ENCODE results near the gene KRAS. TPM values are rescaled to one million over a fixed set of nuclear protein-coding genes. Genes with fewer than 3 reads are reported as not detected.

Gene KRAS
- total and polyA plus RNA-seq, 2 donors (not counting 3 experiments of a cell fraction or from before 2014, with no cell fraction given) = 9.1 to 22.8 TPM

DNA sequence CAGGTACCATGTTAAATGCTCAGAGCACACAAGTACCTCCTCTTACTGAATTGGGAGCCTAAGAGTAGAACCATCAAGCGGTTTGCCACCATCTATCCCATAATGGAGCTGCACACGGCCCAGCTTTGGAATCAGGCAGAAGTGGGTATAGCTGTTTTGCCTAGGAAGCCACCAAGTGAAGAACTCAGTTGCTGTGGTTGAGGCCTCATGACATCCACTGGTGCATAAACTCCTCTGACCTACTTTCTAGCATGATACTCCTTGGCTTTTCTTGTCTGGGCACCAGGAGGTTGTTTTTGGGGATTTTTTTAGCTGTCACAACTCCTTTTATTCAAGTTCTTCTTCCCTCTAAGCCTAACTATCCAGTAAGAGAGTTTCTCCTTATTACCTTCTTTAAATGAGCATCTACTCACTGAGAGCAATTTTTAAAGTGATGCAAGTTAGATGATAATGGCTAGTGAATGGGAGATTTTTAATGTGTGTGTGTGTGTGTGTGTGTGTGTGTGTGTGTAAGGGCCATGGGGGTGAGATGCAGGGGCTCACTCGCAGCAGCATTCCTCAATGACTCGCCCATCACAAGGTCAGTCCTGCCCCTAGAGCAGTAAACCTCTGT lies 20.9 kb upstream of the KRAS start:
- no peak overlapping the region for H3K27ac ChIP-seq (ENCODE audit: insufficient read depth, low read depth, low read length)
- FAIRE-seq = no peak

More for the DNA sequence above, 20.9 kb upstream of the KRAS start:
- Histone ChIP-seq H3K79me2 (ENCODE audit: control insufficient read depth, insufficient read depth, low read length) (no peaks in the 10 kb centered on the region), H3K4me1 (ENCODE audit: control insufficient read depth, extremely low read depth, insufficient read depth, low read length) (peaks cover 2% of the 10 kb centered on the region), H3K9ac (replicated peaks; ENCODE audit: extremely low read depth, insufficient read depth, low read length) (no peak overlapping the region), H3K4me2 (ENCODE audit: insufficient read depth, low read length) (no peak overlapping the region), H3K4me3 (replicated peaks in 1 of 3; ENCODE audit: insufficient read depth in 1 of 3, low read depth in 1 of 3, low read length in 3 of 3) (no peak overlapping the region), H3K9me1 (replicated peaks; ENCODE audit: control insufficient read depth, extremely low read depth, insufficient read depth, low read length) (no peaks in the 10 kb centered on the region), H3K9me3 (replicated peaks; ENCODE audit: control insufficient read depth, insufficient read depth, low read length) (no peaks in the 10 kb centered on the region), H3K27me3 (ENCODE audit: control insufficient read depth in 2 of 2, insufficient read depth in 2 of 2, low read length in 2 of 2) (no peaks in the 10 kb centered on the region), H2AFZ (ENCODE audit: low read depth, low read length) (no peak overlapping the region), H3K36me3 (ENCODE audit: control insufficient read depth in 2 of 2, extremely low read depth in 1 of 2, insufficient read depth in 2 of 2, low read length in 2 of 2) (no peaks in the 10 kb centered on the region), H4K20me1 (replicated peaks; ENCODE audit: control insufficient read depth, extremely low read depth, insufficient read depth, low read length) (no peaks in the 10 kb centered on the region)
- BruUV-seq (replicated peaks) = no TSS peak
- ChIA-PET POLR2A (no interaction called here), CTCF (no interaction called here)
- intact Hi-C loops (cut with micrococcal nuclease) = no loop called here
- DNase-seq (ENCODE audit: low read depth, low spot score) = no peak
- TF ChIP-seq POLR2A (IDR thresholded peaks at IDR 0.05; ENCODE audit: low read depth, low read length) = no peak
- TF ChIP-seq, protein P1, sequence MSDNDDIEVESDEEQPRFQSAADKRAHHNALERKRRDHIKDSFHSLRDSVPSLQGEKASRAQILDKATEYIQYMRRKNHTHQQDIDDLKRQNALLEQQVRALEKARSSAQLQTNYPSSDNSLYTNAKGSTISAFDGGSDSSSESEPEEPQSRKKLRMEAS (IDR thresholded peaks at IDR 0.05; ENCODE audit: insufficient read depth, insufficient read length) = no peak
- TF ChIP-seq POLR2AphosphoS5 (IDR thresholded peaks at IDR 0.05; ENCODE audit: insufficient read depth, low read depth, low read length) = no peak
- TF ChIP-seq GATA2 (IDR thresholded peaks at IDR 0.05; ENCODE audit: insufficient read depth, insufficient read length, low read depth, low read length) = no peak
- TF ChIP-seq FOS (IDR thresholded peaks at IDR 0.05; ENCODE audit: borderline replicate concordance, insufficient read depth, low read length) = no peak
- TF ChIP-seq EZH2 (IDR thresholded peaks at IDR 0.05; ENCODE audit: borderline replicate concordance, low read depth, low read length, severe bottlenecking) = no peak
- TF ChIP-seq CTCF (IDR thresholded peaks at IDR 0.05; ENCODE audit: extremely low read depth in 1 of 2, insufficient read depth in 1 of 2, low read depth in 1 of 2, low read length in 2 of 2) = no peak
- TF ChIP-seq JUN (IDR thresholded peaks at IDR 0.05; ENCODE audit: borderline replicate concordance, insufficient read depth, insufficient read length, low read depth) = no peak
- TF ChIP-seq MYC (IDR thresholded peaks at IDR 0.05; ENCODE audit: low read depth, low read length) = no peak
- dilution Hi-C loops (cut with MboI; ENCODE audit: extremely low pct_ligation_motif_present, low sequenced_read_pairs) = no loop called here
